Upper lobe of left lung (tissue), 4 donors: Measurements from ENCODE around the gene SEC61A1.
A peak's percentile ranks its signal among the peaks of the same experiment; 100 is the strongest.

ENCODE experiments used
- CTCF ChIP-seq, 6 experiments: fragments of 450-650 bp in 4 of 6; fragments of 200-600 bp in 2 of 6; sonication (generic) in 2 of 6; IDR thresholded peaks; one replicate each; pipeline ENCODE4 v1.5.1; 2016 to 2019; ENCODE audit warnings: antibody characterized with exemption in 6 of 6
- POLR2A ChIP-seq, 4 donors: fragments of 450-650 bp; IDR thresholded peaks; one replicate each; pipeline ENCODE4 v1.5.1; 2016 to 2017; ENCODE audit warnings: antibody characterized with exemption in 4 of 4, mild to moderate bottlenecking in 2 of 4

GRCh38 chr3:128095222-128095703, 43.0 kb downstream of the SEC61A1 start:
- peak; percentile 70 to 90 (median 82) for TF ChIP-seq CTCF (IDR thresholded peaks at IDR 0.05)
- no peak for TF ChIP-seq POLR2A (IDR thresholded peaks at IDR 0.05)
